Fibroblast of pulmonary artery (primary cell): ENCODE data around the gene GLRX2.
"Not testable (repeated sequence)": the region's sequence is repeated elsewhere in the genome, so short reads cannot be mapped to it uniquely, and the experiment has no call there.

Experiments
- DNase-seq: peaks from one replicate; pipeline ENCODE4 v3.0.0-alpha.2; 2010; ENCODE audit warnings: low read depth
- H3K4me3 ChIP-seq: replicated peaks from 2 replicates; pipeline ENCODE4 v1.5.1; 2011; ENCODE audit warnings: low read depth, mild to moderate bottlenecking, control low read depth, low read length, moderate library complexity
- CTCF ChIP-seq: IDR thresholded peaks from 2 replicates; pipeline ENCODE4 v1.5.1; 2011; ENCODE audit warnings: mild to moderate bottlenecking, control low read depth, low read length, inconsistent platforms; ENCODE audit errors: missing control alignments

GLRX2 gene

GRCh38 chr1:193118803-193119730, 13.9 kb upstream of the GLRX2 start:
- no peak overlapping the region for H3K4me3 ChIP-seq
- TF ChIP-seq CTCF: no peak
- DNase-seq: no peak

- no peak overlapping the region for H3K4me3 ChIP-seq
- TF ChIP-seq CTCF: no peak
- no peak for DNase-seq
These were observed 13.0 kb upstream of the GLRX2 start for GRCh38 chr1:193118194-193118593.

- not testable (repeated sequence) for H3K4me3 ChIP-seq, DNase-seq
These were observed 12.0 kb upstream of the GLRX2 start for GRCh38 chr1:193117167-193117566.

- peak; percentile 97 for DNase-seq
- TF ChIP-seq CTCF: no peak
- H3K4me3 ChIP-seq: no peak overlapping the region
These were observed 10.5 kb upstream of the GLRX2 start for GRCh38 chr1:193115629-193116227.

- no peak overlapping the region for H3K4me3 ChIP-seq
- DNase-seq: no peak
- TF ChIP-seq CTCF: no peak
These were observed 9.4 kb upstream of the GLRX2 start for GRCh38 chr1:193114485-193115095.

GRCh38 chr1:193113992-193114332, 8.7 kb upstream of the GLRX2 start:
- DNase-seq: no peak
- TF ChIP-seq CTCF: no peak
- no peak overlapping the region for H3K4me3 ChIP-seq

GRCh38 chr1:193113258-193113991, 8.2 kb upstream of the GLRX2 start:
- TF ChIP-seq CTCF: no peak
- DNase-seq: no peak
- no peak overlapping the region for H3K4me3 ChIP-seq
